ENCODE results near the gene SLC37A4. TPM values are rescaled to one million over a fixed set of nuclear protein-coding genes. Genes with fewer than 3 reads are reported as not detected.

Gene SLC37A4
- total RNA-seq: 10 to 100 TPM in 3 of 4 donors, 1 to 10 TPM in 1; 6.9 to 13.9 (median 11.5) TPM

DNA sequence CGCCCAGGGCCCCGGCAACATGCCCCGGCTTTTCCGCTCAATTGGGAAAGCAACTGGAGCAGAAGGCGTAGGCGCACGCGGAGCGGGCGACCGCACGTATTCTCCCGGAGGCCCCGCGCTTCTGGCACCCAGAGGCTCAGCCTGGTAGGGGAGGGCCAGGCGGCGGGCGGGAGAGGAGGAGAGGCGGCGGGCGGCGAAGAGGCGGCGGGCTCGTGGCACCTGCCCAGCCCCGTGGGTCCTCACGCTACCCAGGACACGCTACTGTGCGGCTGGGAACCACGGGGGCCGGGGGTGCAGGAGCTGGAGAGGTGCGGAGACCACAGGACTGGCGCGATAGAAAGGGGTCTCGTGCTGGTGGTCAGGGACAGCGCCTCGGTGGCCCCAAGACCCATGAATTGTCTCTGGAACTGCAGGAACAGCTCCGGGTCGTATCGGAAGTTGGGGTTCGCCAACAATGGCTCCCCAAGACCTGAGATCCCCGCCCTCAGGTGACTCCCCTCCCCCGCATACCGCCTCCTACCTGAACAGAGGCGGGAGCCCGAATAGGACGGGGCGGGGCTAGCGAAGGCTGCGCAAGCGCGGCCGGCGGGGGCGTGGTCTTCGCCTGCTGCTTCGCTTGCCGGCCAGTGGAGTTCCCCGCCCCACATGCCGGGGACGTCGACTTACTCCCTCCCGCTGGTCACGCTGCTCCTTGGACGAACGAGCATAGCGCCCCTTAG, at the start of gene SLC37A4:
SLC37A4 (minus strand) TSS at position 549 of the 719 bp plus-strand sequence.
- Histone ChIP-seq H3K4me3 (peak within 1 kb of the TSS; percentile 49 to 87 (median 84)), H3K36me3 (peaks cover 0 to 27% (median 0%) of the 10 kb centered on the region in 3 donors), H3K27ac (peak within 1 kb of the TSS; percentile 82 to 94 (median 89)), H3K27me3 (no peaks in the 10 kb centered on the region), H3K9me3 (no peaks in the 10 kb centered on the region), H3K4me1 (peaks cover 12 to 30% (median 19%) of the 10 kb centered on the region in 3 donors)
- TF ChIP-seq, protein P1, sequence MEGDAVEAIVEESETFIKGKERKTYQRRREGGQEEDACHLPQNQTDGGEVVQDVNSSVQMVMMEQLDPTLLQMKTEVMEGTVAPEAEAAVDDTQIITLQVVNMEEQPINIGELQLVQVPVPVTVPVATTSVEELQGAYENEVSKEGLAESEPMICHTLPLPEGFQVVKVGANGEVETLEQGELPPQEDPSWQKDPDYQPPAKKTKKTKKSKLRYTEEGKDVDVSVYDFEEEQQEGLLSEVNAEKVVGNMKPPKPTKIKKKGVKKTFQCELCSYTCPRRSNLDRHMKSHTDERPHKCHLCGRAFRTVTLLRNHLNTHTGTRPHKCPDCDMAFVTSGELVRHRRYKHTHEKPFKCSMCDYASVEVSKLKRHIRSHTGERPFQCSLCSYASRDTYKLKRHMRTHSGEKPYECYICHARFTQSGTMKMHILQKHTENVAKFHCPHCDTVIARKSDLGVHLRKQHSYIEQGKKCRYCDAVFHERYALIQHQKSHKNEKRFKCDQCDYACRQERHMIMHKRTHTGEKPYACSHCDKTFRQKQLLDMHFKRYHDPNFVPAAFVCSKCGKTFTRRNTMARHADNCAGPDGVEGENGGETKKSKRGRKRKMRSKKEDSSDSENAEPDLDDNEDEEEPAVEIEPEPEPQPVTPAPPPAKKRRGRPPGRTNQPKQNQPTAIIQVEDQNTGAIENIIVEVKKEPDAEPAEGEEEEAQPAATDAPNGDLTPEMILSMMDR (IDR thresholded peaks at IDR 0.05): peak in 4 of 6 experiments; percentile 66 to 96 (median 82)
- TF ChIP-seq POLR2A (IDR thresholded peaks at IDR 0.05): peak in 3 of 4 donors; percentile 14 to 68 (median 19)
- intact Hi-C loops (cut with DNase I): no loop called here
- WGBS, 2 donors: 0% methylated on average over 3 to 25 of the region's 67 CpGs
- peak; percentile 85 for DNase-seq

DNA sequence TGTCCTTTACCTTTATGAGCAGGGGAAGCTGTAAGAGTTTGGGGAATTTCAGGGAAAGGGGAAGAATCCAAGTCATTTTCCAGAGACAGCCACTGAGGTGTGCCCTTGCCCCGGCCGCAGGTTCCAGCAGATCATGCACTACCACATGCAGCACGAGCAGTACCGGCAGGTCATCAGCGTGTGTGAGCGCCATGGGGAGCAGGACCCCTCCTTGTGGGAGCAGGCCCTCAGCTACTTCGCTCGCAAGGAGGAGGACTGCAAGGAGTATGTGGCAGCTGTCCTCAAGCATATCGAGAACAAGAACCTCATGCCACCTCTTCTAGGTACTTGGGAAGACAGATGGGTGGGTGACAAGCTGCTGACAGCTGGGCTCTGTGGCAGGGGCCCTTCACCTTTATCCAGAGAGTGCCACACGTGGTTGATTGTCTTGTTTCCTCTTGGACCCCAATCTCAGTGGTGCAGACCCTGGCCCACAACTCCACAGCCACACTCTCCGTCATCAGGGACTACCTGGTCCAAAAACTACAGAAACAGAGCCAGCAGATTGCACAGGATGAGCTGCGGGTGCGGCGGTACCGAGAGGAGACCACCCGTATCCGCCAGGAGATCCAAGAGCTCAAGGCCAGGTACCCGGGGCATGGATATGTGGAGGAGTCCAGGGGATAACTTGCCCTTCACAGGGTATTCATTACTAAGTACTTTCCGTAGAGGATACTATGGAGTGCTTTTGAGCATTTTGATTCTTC, 48.2 kb upstream of the SLC37A4 start:
- Histone ChIP-seq H3K27ac (no peak overlapping the region), H3K36me3 (peaks cover 36 to 92% (median 69%) of the 10 kb centered on the region in 3 donors), H3K27me3 (no peaks in the 10 kb centered on the region), H3K4me3 (no peak overlapping the region), H3K4me1 (peaks cover 0 to 2% (median 0%) of the 10 kb centered on the region in 3 donors), H3K9me3 (no peaks in the 10 kb centered on the region)
- TF ChIP-seq, protein P1 (IDR thresholded peaks at IDR 0.05): no peak
- no peak for TF ChIP-seq POLR2A (IDR thresholded peaks at IDR 0.05)
- no peak for DNase-seq
- intact Hi-C loops (cut with DNase I): no loop called here
- 87 to 95% methylated on average over 13 to 16 of the region's 19 CpGs for WGBS, 2 donors

GRCh38 chr11:119077839-119078238, 47.2 kb upstream of the SLC37A4 start:
- DNase-seq: no peak
- WGBS, 2 donors: 92 to 94% methylated on average over 7 of the region's 11 CpGs
- no peak for TF ChIP-seq POLR2A (IDR thresholded peaks at IDR 0.05)
- TF ChIP-seq, protein P1 (IDR thresholded peaks at IDR 0.05): no peak
- H3K9me3 ChIP-seq: no peaks in the 10 kb centered on the region
- H3K36me3 ChIP-seq: peaks cover 43 to 100% (median 70%) of the 10 kb centered on the region in 3 donors
- H3K4me3 ChIP-seq: no peak overlapping the region
- intact Hi-C loops (cut with DNase I): no loop called here
- no peaks in the 10 kb centered on the region for H3K27me3 ChIP-seq
- H3K27ac ChIP-seq: no peak overlapping the region
- H3K4me1 ChIP-seq: no peaks in the 10 kb centered on the region

DNA sequence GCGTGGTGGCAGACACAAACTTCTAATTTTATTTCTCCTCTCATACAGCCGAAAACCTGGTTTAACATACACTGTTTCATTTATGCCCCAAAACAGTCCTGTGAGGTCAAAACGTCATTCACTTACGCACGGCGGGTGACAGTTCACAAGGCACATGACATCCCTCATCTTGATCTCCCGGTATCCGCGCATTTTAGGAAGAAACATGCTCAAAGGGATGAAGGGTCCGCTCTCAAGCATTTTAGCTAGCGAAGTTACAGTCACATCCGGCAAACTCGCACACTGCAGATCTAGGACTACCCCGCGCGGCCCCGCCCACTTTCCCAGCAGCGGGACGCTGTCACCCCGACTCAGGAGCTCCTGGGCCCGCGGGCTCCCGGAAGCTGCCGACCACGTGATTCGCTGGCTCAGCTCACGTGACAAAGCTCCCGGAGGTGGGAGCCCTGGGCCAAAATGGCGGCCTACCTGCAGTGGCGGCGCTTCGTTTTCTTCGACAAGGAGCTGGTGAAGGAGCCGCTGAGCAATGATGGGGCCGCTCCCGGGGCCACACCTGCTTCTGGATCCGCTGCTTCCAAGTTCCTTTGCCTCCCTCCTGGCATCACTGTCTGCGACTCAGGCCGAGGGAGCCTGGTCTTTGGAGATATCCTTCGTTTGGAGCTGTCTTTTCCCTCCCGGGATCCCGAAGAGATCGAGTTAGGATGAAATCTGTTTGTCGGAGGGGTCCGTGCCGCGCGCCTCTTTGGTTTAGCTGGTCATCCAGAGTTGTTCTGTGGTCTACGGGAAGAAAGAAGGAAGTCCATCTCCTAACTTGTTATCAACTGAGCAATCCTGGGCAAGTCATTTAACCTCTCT, 36.9 kb upstream of the SLC37A4 start, which contains the start of gene VPS11:
VPS11 (plus strand) TSS at position 448 of the 852 bp plus-strand sequence; CDS start at position 454, 6 bp downstream.
- Histone ChIP-seq H3K27me3 (no peaks in the 10 kb centered on the region), H3K9me3 (no peaks in the 10 kb centered on the region), H3K4me1 (peaks cover 3 to 47% (median 27%) of the 10 kb centered on the region in 3 donors), H3K36me3 (peaks cover 5 to 36% (median 6%) of the 10 kb centered on the region in 3 donors), H3K4me3 (peak within 1 kb of the TSS; percentile 66 to 79 (median 74)), H3K27ac (peak within 1 kb of the TSS; percentile 81 to 96 (median 88))
- TF ChIP-seq POLR2A (IDR thresholded peaks at IDR 0.05): peak in 3 of 4 donors; percentile 64 to 72 (median 69)
- TF ChIP-seq, protein P1 (IDR thresholded peaks at IDR 0.05): peak in 1 of 6 experiments; percentile 48
- DNase-seq: peak; percentile 87
- WGBS, 2 donors: 0% methylated on average over 20 to 31 of the region's 49 CpGs
- intact Hi-C loops (cut with DNase I): no loop called here

Data from esophagus squamous epithelium (tissue), 5 donors.